Endometrial microvascular endothelial cells (primary cell): ENCODE measurements around the gene TPRA1. TPM values are rescaled to one million over a fixed set of nuclear protein-coding genes. Genes with fewer than 3 reads are reported as not detected.

Source experiments
- in situ Hi-C: cut with HindIII; loops from 2 replicates; pipeline ENCODE4 v1.10.0; 2017; ENCODE audit warnings: low sequenced_read_pairs, low pct_unique_long_range_greater_than_20kb; ENCODE audit errors: inconsistent ontology term
- total RNA-seq: library from RNA; depleted of rRNA; stranded (reverse); fragments of >200 nt; gene quantifications from one replicate; pipeline ENCODE4 v1.2.3, GENCODE V29; 2015; ENCODE audit errors: inconsistent ontology term

TPRA1 gene
- total RNA-seq, 1 donor from 2014 or later = 39.7 TPM

DNA sequence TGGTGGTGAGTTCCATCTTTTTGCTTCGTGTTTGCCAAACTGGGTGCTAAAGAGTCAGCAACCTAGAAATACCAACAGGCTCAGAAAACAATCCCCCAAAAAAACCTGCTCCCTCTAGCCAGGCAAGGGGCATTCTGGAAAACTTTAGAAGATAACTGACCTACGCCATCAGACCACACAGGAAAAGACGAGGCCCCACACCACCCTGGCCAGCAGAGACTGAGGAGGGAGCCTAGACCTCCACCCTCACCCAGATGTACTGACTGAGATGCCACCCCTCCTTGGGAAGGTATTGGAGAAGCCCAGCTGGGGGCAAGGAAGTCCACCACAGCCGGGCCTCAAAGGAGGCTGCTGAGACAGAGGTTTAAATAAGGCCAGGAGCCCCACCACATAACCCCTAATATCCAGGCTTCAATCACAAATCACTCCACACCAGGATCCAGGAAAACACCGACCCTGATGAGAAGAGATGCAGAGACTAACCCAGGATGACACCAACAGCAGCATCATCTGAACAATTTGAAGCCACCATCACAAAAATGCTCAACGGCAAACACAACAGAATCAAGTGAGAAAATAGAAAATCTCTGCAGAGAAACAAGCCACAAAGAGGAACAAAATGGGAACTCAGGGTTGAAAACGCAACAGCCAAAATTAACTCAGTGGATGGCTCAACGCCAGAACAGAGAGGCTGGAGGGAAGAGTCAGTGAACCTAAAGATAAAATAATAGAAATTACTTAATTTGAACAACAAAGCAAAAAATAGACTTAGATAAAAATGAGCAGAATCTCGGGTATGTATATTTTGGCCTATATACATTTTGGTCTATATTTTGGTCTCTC, 61.0 kb downstream of the TPRA1 start:
- in situ Hi-C loops = no loop called here

- in situ Hi-C loops = no loop called here
Observed at GRCh38 chr3:127525373-127525772, 65.2 kb downstream of the TPRA1 start.

GRCh38 chr3:127524296-127524896, 66.1 kb downstream of the TPRA1 start:
- in situ Hi-C loops = no loop called here

Other genes starting within 250 kb of the TPRA1 start
- gene MCM2, start 7.7 kb upstream of the TPRA1 start, total RNA-seq = 102 TPM
- gene PODXL2, start 38.5 kb upstream of the TPRA1 start, total RNA-seq = 0.09 TPM
- gene ABTB1, start 82.2 kb upstream of the TPRA1 start, total RNA-seq = 6.4 TPM
- 138 TPM for gene MGLL, start 231.8 kb upstream of the TPRA1 start, total RNA-seq